ENCODE measurements around the gene DAPP1. TPM values are rescaled to one million over a fixed set of nuclear protein-coding genes. Genes with fewer than 3 reads are reported as not detected.

Gene DAPP1
- total and polyA plus RNA-seq, 8 donors = 0.09 to 2.7 (median 0.38) TPM

DNA sequence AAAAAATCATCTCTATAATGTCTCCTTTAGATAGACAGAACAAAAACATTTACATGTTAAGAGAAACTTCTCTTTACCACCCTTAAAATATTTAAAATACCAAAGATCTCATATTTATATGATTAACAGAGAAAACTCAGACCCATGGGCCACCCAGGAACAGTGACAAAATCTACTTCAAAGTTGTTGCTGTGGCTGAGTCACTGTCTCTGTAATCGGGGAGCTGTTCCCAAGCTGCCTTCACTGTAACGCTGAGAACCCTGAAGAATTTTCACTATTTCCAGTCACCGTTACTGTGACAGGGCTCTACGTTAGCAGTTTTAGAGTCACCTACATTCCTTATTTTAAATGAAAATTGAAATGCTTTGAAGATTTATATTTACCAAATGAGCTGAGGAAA, 9.0 kb upstream of the DAPP1 start:
- DNase-seq (no peak), FAIRE-seq (no peak), ATAC-seq (no peak)
- intact Hi-C loops (cut with DNase I) = loop anchor here in 2 of 3 donors (5.0 to 10.0 kb wide), 3 partner anchors 73 to 253 kb away; partner anchors contain the start of gene TRMT10A (in 1 of the 2)
- no peak overlapping the region for H3K4me3 ChIP-seq
- H3K27me3 ChIP-seq = no peaks in the 10 kb centered on the region
- no peaks in the 10 kb centered on the region for H3K9me3 ChIP-seq
- no peak overlapping the region for H3K27ac ChIP-seq
- TF ChIP-seq, protein P1, sequence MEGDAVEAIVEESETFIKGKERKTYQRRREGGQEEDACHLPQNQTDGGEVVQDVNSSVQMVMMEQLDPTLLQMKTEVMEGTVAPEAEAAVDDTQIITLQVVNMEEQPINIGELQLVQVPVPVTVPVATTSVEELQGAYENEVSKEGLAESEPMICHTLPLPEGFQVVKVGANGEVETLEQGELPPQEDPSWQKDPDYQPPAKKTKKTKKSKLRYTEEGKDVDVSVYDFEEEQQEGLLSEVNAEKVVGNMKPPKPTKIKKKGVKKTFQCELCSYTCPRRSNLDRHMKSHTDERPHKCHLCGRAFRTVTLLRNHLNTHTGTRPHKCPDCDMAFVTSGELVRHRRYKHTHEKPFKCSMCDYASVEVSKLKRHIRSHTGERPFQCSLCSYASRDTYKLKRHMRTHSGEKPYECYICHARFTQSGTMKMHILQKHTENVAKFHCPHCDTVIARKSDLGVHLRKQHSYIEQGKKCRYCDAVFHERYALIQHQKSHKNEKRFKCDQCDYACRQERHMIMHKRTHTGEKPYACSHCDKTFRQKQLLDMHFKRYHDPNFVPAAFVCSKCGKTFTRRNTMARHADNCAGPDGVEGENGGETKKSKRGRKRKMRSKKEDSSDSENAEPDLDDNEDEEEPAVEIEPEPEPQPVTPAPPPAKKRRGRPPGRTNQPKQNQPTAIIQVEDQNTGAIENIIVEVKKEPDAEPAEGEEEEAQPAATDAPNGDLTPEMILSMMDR (IDR thresholded peaks at IDR 0.05) = no peak
- WGBS, 2 donors = 65 to 66% methylated on average over 4 of the region's 4 CpGs
- no peaks in the 10 kb centered on the region for H3K4me1 ChIP-seq
- no peaks in the 10 kb centered on the region for H3K36me3 ChIP-seq

DNA sequence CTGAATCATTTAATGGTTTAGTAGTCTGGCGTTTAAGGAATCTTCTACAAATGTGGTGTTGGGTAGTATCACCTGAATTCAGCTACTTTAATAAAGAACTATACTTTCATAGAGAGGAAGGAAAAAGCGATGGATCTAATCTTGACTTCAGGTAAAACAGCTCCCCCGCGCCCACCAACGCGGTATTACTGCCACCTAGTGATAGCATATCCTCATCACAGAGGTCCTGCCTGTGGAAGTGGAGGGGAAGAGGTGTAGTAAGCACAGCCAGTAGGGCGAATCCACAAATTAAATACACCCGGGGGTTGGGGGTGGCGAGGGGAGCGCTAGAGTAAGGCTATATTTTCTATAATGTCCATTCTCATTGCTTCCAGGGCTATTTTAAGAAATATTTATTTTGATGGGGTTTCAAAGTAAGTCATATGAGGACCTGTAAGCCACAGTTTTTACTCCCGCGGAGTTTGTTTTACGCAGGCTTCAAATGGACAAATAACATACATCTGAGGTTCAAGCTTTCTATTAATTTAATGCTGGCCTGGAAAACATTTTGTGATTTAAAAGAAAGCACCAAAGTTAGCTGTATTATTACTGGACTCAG, 8.3 kb upstream of the DAPP1 start:
- FAIRE-seq (no peak), DNase-seq (peak; percentile 48 to 79 (median 60)), ATAC-seq (peak; percentile 85 to 99 (median 94))
- Histone ChIP-seq H3K9me3 (no peaks in the 10 kb centered on the region), H3K27me3 (no peaks in the 10 kb centered on the region), H3K36me3 (no peaks in the 10 kb centered on the region), H3K4me1 (no peaks in the 10 kb centered on the region), H3K27ac (no peak overlapping the region), H3K4me3 (no peak overlapping the region)
- TF ChIP-seq, protein P1 (IDR thresholded peaks at IDR 0.05) = peak; percentile 40 to 71 (median 54)
- 17 to 22% methylated on average over 13 of the region's 13 CpGs for WGBS, 2 donors
- intact Hi-C loops (cut with DNase I) = loop anchor here in 2 of 3 donors (5.0 to 10.0 kb wide), 3 partner anchors 74 to 254 kb away; partner anchors contain the start of gene TRMT10A (in 1 of the 2)

DNA sequence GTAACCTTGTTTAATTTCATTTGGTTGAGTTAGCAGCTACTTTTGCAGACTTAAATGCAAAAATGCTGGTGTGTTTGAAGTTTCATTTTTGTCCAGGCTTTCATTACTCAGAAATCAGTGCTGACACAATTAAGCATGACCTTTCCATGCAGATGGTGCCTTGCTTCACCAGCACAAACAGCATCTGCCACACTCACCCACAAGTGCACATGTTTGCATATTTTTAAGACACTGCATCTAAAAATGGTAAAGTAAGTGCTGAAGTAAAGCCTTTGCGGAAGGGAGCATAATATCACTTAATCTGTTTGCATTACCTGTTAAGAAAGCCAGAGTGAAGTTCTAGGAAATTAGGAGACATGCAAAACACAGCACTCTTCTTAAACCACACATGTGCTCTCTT, 7.3 kb upstream of the DAPP1 start:
- FAIRE-seq = no peak
- TF ChIP-seq, protein P1 (IDR thresholded peaks at IDR 0.05) = no peak
- no peak overlapping the region for H3K27ac ChIP-seq
- no peak for ATAC-seq
- no peak overlapping the region for H3K4me3 ChIP-seq
- no peaks in the 10 kb centered on the region for H3K9me3 ChIP-seq
- WGBS, 2 donors = 63 to 77% methylated on average over 1 of the region's 1 CpG
- H3K27me3 ChIP-seq = no peaks in the 10 kb centered on the region
- H3K36me3 ChIP-seq = no peaks in the 10 kb centered on the region
- intact Hi-C loops (cut with DNase I) = loop anchor here in 2 of 3 donors (5.0 to 10.0 kb wide), 3 partner anchors 75 to 255 kb away; partner anchors contain the start of gene TRMT10A (in 1 of the 2)
- H3K4me1 ChIP-seq = no peaks in the 10 kb centered on the region
- no peak for DNase-seq

DNA sequence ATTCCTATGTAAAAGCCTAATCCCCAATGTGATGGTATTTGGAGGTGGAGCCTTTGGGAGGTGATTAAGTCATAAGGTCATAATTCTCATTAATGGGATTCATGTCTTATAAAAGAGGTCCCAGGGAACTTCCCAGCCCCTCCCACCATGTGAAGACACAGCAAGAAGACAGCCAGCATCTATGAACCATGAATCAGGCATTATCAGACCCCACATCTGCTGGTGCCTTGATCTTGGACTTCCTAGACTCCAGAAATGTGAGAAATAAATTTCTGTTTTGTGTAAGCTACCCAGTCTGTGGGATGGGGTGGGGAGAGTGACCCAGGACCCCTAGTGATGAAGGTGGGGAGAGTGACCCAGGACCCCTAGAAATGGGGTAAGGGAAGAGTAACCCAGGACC, 6.1 kb upstream of the DAPP1 start:
- intact Hi-C loops (cut with DNase I) = loop anchor here in 1 of 3 donors (10.0 kb wide), 1 partner anchor 134 kb away; the partner anchor contains the start of gene DNAJB14
- H3K27me3 ChIP-seq = no peaks in the 10 kb centered on the region
- no peaks in the 10 kb centered on the region for H3K9me3 ChIP-seq
- H3K36me3 ChIP-seq = no peaks in the 10 kb centered on the region
- ATAC-seq = no peak
- peaks cover 0 to 6% (median 3%) of the 10 kb centered on the region in 3 donors for H3K4me1 ChIP-seq
- FAIRE-seq = no peak
- no peak overlapping the region for H3K27ac ChIP-seq
- DNase-seq = no peak
- no peak overlapping the region for H3K4me3 ChIP-seq
- TF ChIP-seq, protein P1 (IDR thresholded peaks at IDR 0.05) = no peak

DNA sequence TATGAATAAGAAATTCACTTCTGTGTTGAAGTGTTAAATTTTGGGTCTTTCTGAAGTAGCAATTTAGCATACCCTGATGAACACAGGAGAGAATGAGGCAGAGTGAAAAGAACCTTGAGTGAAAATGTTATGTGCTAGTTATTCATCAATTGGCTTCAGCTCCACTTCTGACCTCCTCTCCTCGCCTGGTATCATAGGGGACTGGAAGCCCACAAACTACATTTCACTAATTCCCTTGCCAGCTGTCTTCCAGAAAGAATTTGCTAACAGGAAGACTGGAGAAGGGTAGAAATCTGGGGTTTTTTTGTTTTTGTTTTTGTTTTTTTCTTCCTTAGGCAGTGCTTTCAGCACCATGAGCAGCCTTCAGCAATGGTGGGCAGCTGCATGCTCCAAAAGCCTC, 5.5 kb upstream of the DAPP1 start:
- intact Hi-C loops (cut with DNase I) = loop anchor here in 1 of 3 donors (10.0 kb wide), 1 partner anchor 134 kb away; the partner anchor contains the start of gene DNAJB14
- Histone ChIP-seq H3K4me1 (peaks cover 4 to 7% (median 6%) of the 10 kb centered on the region in 3 donors), H3K36me3 (no peaks in the 10 kb centered on the region), H3K27ac (no peak overlapping the region), H3K9me3 (no peaks in the 10 kb centered on the region), H3K4me3 (no peak overlapping the region), H3K27me3 (no peaks in the 10 kb centered on the region)
- DNase-seq (no peak), ATAC-seq (no peak), FAIRE-seq (no peak)
- TF ChIP-seq, protein P1 (IDR thresholded peaks at IDR 0.05) = no peak
- 42 to 44% methylated on average over 1 of the region's 1 CpG for WGBS, 2 donors
